Transverse colon (tissue), 4 donors: ENCODE measurements around the gene CCDC174. TPM values are rescaled to one million over a fixed set of nuclear protein-coding genes. Genes with fewer than 3 reads are reported as not detected.

ENCODE experiments used
- DNase-seq: peaks from one replicate; pipeline ENCODE4 v3.0.0-alpha.2; 2019
- H3K27ac ChIP-seq, 4 donors: fragments of 200-600 bp; sonication (generic); 2 replicates each; pipeline ENCODE4 v1.5.1; 2016 to 2018; ENCODE audit warnings: inconsistent platforms in 4 of 4
- H3K27me3 ChIP-seq: fragments of 200-600 bp; sonication (generic); 2 replicates; pipeline ENCODE4 v1.5.1; 2017; ENCODE audit warnings: inconsistent platforms
- H3K36me3 ChIP-seq, 4 donors: fragments of 200-600 bp; sonication (generic); 2 replicates each; pipeline ENCODE4 v1.5.1; 2017 to 2019; ENCODE audit warnings: inconsistent platforms in 4 of 4
- H3K4me1 ChIP-seq, 4 donors: fragments of 200-600 bp; sonication (generic); 2 replicates each; pipeline ENCODE4 v1.5.1; 2017 to 2020; ENCODE audit warnings: inconsistent platforms in 4 of 4
- H3K4me3 ChIP-seq, 4 donors: fragments of 200-600 bp; sonication (generic); 1 replicate in 1 of 4; 2 replicates in 3 of 4; pipeline versions ENCODE4 v1.5.1 to v1.6.1; 2017 to 2019; ENCODE audit warnings: inconsistent platforms in 4 of 4
- H3K9me3 ChIP-seq, 2 donors: fragments of 200-600 bp; sonication (generic); 2 replicates each; pipeline ENCODE4 v1.5.1; 2017 to 2019; ENCODE audit warnings: inconsistent platforms in 2 of 2
- EP300 ChIP-seq: sonication (generic); formaldehyde crosslinking; IDR thresholded peaks from one replicate; pipeline ENCODE4 v1.6.1; 2017; ENCODE audit warnings: antibody characterized with exemption, low read depth
- POLR2A ChIP-seq: fragments of 450-650 bp; IDR thresholded peaks from one replicate; pipeline ENCODE4 v1.6.1; 2016; ENCODE audit warnings: antibody characterized with exemption, mild to moderate bottlenecking, moderate library complexity
- POLR2AphosphoS5 ChIP-seq, 3 donors: sonication (generic); formaldehyde crosslinking; IDR thresholded peaks; one replicate each; pipeline ENCODE4 v1.6.1; 2016; ENCODE audit warnings: antibody characterized with exemption in 3 of 3
- WGBS, 2 donors: methylation state at CpG; one replicate each; pipeline ENCODE4 v1.1.5; 2018; ENCODE audit warnings: low coverage in 1 of 2; 5-methylcytosine and 5-hydroxymethylcytosine counted together
- in situ Hi-C, 4 donors: fragments of 200-750 bp; cut with MboI; loops; one replicate each; pipeline versions ENCODE4 v1.15.0 to v1.15.1; 2017; ENCODE audit warnings: low sequenced_read_pairs in 3 of 4, low pct_ligation_motif_present in 1 of 4, low pct_unique_long_range_greater_than_20kb in 1 of 4
- intact Hi-C: fragments of 100-400 bp; cut with DNase I; formaldehyde crosslinking; loops from one replicate; pipeline ENCODE4 v1.15.1; 2023; ENCODE audit warnings: low total_unique reads
- total RNA-seq, 4 donors: library from RNA; depleted of rRNA; stranded (reverse); fragments of >200 nt; gene quantifications; one replicate each; pipeline ENCODE4 v1.1.0, GENCODE V29; 2016
- TF ChIP-seq, protein P1 (sequence below), 5 experiments: fragments of 200-600 bp in 3 of 5; fragments of 450-650 bp in 2 of 5; sonication (generic) in 3 of 5; IDR thresholded peaks; 1 replicate in 2 of 5; 2 replicates in 3 of 5; pipeline ENCODE4 v1.5.1; 2016 to 2017; ENCODE audit warnings: antibody characterized with exemption in 5 of 5, inconsistent platforms in 3 of 5, mild to moderate bottlenecking in 2 of 5, moderate library complexity in 1 of 5

The CCDC174 gene
- total RNA-seq, 4 donors from 2014 or later: 29.2 to 84.8 (median 35.9) TPM

DNA sequence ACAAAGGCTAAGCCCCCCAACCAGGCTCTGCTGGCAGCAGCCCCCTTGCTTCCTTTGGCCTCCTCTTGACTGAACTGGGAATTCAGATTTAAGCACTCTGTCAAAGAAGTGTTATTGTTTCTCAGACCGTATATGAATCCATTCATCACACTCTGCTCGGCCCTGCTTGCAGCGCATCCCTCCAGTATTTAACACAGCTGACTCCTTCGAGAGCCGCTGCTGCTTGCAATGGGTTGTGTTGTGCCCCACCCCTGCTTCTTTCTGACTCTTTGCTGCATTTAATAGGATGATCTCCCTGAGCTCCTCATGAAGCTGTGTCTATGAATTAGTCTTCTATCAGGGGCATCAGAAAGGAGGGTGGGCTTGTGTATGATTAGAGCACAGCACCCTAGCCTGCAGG is 54.5 kb downstream of the CCDC174 start:
- DNase-seq: no peak
- in situ Hi-C loops (no loop called here), intact Hi-C loops (no loop called here)
- no peaks in the 10 kb centered on the region for H3K36me3 ChIP-seq
- H3K27me3 ChIP-seq: no peaks in the 10 kb centered on the region
- WGBS, 2 donors: 86% methylated on average over 5 of the region's 5 CpGs; no CpG with 5 or more reads in 1 of the 2 donors
- no peak for TF ChIP-seq POLR2AphosphoS5 (IDR thresholded peaks at IDR 0.05)
- TF ChIP-seq, protein P1, sequence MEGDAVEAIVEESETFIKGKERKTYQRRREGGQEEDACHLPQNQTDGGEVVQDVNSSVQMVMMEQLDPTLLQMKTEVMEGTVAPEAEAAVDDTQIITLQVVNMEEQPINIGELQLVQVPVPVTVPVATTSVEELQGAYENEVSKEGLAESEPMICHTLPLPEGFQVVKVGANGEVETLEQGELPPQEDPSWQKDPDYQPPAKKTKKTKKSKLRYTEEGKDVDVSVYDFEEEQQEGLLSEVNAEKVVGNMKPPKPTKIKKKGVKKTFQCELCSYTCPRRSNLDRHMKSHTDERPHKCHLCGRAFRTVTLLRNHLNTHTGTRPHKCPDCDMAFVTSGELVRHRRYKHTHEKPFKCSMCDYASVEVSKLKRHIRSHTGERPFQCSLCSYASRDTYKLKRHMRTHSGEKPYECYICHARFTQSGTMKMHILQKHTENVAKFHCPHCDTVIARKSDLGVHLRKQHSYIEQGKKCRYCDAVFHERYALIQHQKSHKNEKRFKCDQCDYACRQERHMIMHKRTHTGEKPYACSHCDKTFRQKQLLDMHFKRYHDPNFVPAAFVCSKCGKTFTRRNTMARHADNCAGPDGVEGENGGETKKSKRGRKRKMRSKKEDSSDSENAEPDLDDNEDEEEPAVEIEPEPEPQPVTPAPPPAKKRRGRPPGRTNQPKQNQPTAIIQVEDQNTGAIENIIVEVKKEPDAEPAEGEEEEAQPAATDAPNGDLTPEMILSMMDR (IDR thresholded peaks at IDR 0.05): no peak
- no peak for TF ChIP-seq POLR2A
- TF ChIP-seq EP300: no peak
- no peaks in the 10 kb centered on the region for H3K4me1 ChIP-seq
- no peak overlapping the region for H3K27ac ChIP-seq
- no peak overlapping the region for H3K4me3 ChIP-seq
- peaks cover 0 to 5% of the 10 kb centered on the region in 2 donors for H3K9me3 ChIP-seq

DNA sequence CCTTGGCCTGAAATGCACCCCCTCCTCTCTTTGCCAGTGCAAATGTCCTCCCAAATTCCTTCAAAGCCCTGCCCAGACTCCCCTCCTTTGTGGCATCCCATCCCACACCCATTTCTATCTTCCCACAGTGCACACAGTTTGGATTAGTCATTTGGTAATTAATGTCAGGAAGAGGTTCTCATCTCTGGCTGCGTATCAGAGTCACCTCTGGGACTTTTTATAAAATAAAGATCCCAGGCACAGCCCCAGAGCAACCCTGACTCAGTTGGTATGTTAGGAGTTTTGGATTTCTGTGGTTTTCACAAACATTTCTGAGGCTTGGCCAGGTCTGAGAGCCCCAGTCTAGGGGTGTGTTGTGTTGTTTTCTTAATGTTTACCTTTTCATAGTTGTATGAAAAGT is 65.0 kb downstream of the CCDC174 start:
- intact Hi-C loops (no loop called here), in situ Hi-C loops (no loop called here)
- no peak for DNase-seq
- TF ChIP-seq, protein P1 (IDR thresholded peaks at IDR 0.05): no peak
- TF ChIP-seq POLR2A (no peak), EP300 (no peak), POLR2AphosphoS5 (IDR thresholded peaks at IDR 0.05) (no peak)
- no peaks in the 10 kb centered on the region for H3K27me3 ChIP-seq
- H3K4me1 ChIP-seq: no peaks in the 10 kb centered on the region
- no peak overlapping the region for H3K27ac ChIP-seq
- no peaks in the 10 kb centered on the region for H3K36me3 ChIP-seq
- H3K9me3 ChIP-seq: no peaks in the 10 kb centered on the region
- 0 to 65% methylated on average over 1 of the region's 1 CpG for WGBS, 2 donors
- H3K4me3 ChIP-seq: no peak overlapping the region

DNA sequence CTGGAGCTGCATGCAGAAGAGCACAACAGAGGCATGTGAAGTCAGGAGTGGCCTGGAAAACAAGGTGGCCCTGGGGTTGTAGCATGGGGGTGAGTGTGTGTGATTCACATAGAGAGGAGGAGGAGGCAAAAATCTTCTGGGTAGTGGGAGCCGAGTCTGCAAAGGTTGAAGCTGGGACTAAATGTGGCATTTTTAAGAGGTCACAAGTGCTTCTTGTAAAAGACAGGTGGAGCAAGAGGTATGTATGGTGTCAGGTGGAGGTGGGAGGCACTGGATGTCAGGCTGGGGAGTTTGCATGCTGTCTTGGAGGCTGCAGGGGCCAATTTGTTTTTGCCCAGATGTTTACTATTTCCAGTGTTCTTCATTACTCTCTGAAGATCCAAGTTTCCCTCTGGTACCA is 65.7 kb downstream of the CCDC174 start:
- WGBS, 2 donors: 57% methylated on average over 1 of the region's 1 CpG; no CpG with 5 or more reads in 1 of the 2 donors
- TF ChIP-seq, protein P1 (IDR thresholded peaks at IDR 0.05): no peak
- TF ChIP-seq POLR2AphosphoS5 (IDR thresholded peaks at IDR 0.05): no peak
- no peak for TF ChIP-seq POLR2A
- no peak for TF ChIP-seq EP300
- H3K9me3 ChIP-seq: no peaks in the 10 kb centered on the region
- no peak overlapping the region for H3K27ac ChIP-seq
- DNase-seq: no peak
- H3K27me3 ChIP-seq: no peaks in the 10 kb centered on the region
- intact Hi-C loops: no loop called here
- in situ Hi-C loops: no loop called here
- H3K4me1 ChIP-seq: no peaks in the 10 kb centered on the region
- no peak overlapping the region for H3K4me3 ChIP-seq
- no peaks in the 10 kb centered on the region for H3K36me3 ChIP-seq

- Histone ChIP-seq H3K4me3 (no peak overlapping the region), H3K36me3 (no peaks in the 10 kb centered on the region), H3K9me3 (no peaks in the 10 kb centered on the region), H3K4me1 (no peaks in the 10 kb centered on the region), H3K27ac (no peak overlapping the region), H3K27me3 (no peaks in the 10 kb centered on the region)
- intact Hi-C loops (no loop called here), in situ Hi-C loops (no loop called here)
- 64 to 81% methylated on average over 2 of the region's 2 CpGs for WGBS, 2 donors
- no peak for DNase-seq
- TF ChIP-seq POLR2AphosphoS5 (IDR thresholded peaks at IDR 0.05) (no peak), POLR2A (no peak), EP300 (no peak)
- TF ChIP-seq, protein P1 (IDR thresholded peaks at IDR 0.05): no peak
Observed at GRCh38 chr3:14718539-14718938, 67.0 kb downstream of the CCDC174 start.
